Measurements from ENCODE around the gene OR4D2.
"Not testable (repeated sequence)": the region's sequence is repeated elsewhere in the genome, so short reads cannot be mapped to it uniquely, and the experiment has no call there.

- TF ChIP-seq CTCF, ZNF629 (tag by site-specific recombination; IDR thresholded peaks at IDR 0.05): not testable (repeated sequence)
Measured at GRCh38 chr17:58143335-58143734, 23.4 kb upstream of the OR4D2 start.

Measured in HEK293 (cell line).